Endometrium (tissue), 2 donors: ENCODE measurements around the gene KCTD1.

Experiments used
- FAIRE-seq: peaks from 2 replicates; lab custom pipeline; 2012; peaks lifted over from hg19 to GRCh38; lab: Jason Lieb, UNC
- donor health status: control.
- donor health status: control.

The KCTD1 gene

GRCh38 chr18:26548415-26549262, at the start of gene KCTD1:
Gene KCTD1, minus strand, starts transcription at chr18:26548553. Its CDS starts 17 bp downstream, at chr18:26548536.
- no peak for FAIRE-seq

GRCh38 chr18:26593365-26594320, 45.3 kb upstream of the KCTD1 start:
- no peak for FAIRE-seq

GRCh38 chr18:26584745-26585144, 36.4 kb upstream of the KCTD1 start:
- FAIRE-seq = no peak

GRCh38 chr18:26579941-26580618, 31.7 kb upstream of the KCTD1 start:
- FAIRE-seq = no peak

- FAIRE-seq = no peak
These were observed 27.5 kb upstream of the KCTD1 start for GRCh38 chr18:26575865-26576217.

GRCh38 chr18:26574958-26575864, 26.9 kb upstream of the KCTD1 start:
- no peak for FAIRE-seq

- FAIRE-seq = no peak
These were observed 20.7 kb upstream of the KCTD1 start for GRCh38 chr18:26568926-26569665.

- no peak for FAIRE-seq
These were observed 20.2 kb upstream of the KCTD1 start for GRCh38 chr18:26568513-26568912.

- no peak for FAIRE-seq
These were observed 18.7 kb upstream of the KCTD1 start for GRCh38 chr18:26566874-26567555.

GRCh38 chr18:26565514-26565913, 17.2 kb upstream of the KCTD1 start:
- peak; percentile 91 for FAIRE-seq

- FAIRE-seq = no peak
These were observed 14.7 kb upstream of the KCTD1 start for GRCh38 chr18:26563024-26563423.

GRCh38 chr18:26562568-26562967, 14.2 kb upstream of the KCTD1 start:
- FAIRE-seq = no peak

- FAIRE-seq = no peak
These were observed 13.4 kb upstream of the KCTD1 start for GRCh38 chr18:26561769-26562168.

GRCh38 chr18:26556573-26556972, 8.2 kb upstream of the KCTD1 start:
- FAIRE-seq = no peak

GRCh38 chr18:26555804-26556553, 7.6 kb upstream of the KCTD1 start:
- peak; percentile 99 for FAIRE-seq

- no peak for FAIRE-seq
These were observed 5.6 kb upstream of the KCTD1 start for GRCh38 chr18:26553943-26554342.

- FAIRE-seq = no peak
These were observed 3.3 kb upstream of the KCTD1 start for GRCh38 chr18:26551695-26552081.

- no peak for FAIRE-seq
These were observed 2.8 kb upstream of the KCTD1 start for GRCh38 chr18:26550998-26551694.
